Lower lobe of right lung (tissue), 2 donors: Measurements from ENCODE around the gene C17orf67. TPM values are rescaled to one million over a fixed set of nuclear protein-coding genes. Genes with fewer than 3 reads are reported as not detected.
A peak's percentile ranks its signal among the peaks of the same experiment; 100 is the strongest.

Experiments
- ATAC-seq, 2 donors: fragments of 200-7000 bp; cut with Tn5 transposase; one replicate each; pipeline ENCODE4 v1.9.1; 2020 to 2022; ENCODE audit warnings: mild to moderate bottlenecking in 2 of 2, moderate library complexity in 2 of 2
- DNase-seq: peaks from one replicate; pipeline ENCODE4 v3.0.0-alpha.2; 2020
- H3K27ac ChIP-seq: fragments of 200-600 bp; one replicate; pipeline ENCODE4 v1.8.0; 2022
- H3K27me3 ChIP-seq: fragments of 200-600 bp; one replicate; pipeline ENCODE4 v1.8.0; 2022; ENCODE audit warnings: low read depth
- H3K36me3 ChIP-seq: fragments of 200-600 bp; one replicate; pipeline ENCODE4 v1.8.0; 2022; ENCODE audit warnings: mild to moderate bottlenecking
- H3K4me1 ChIP-seq: fragments of 200-600 bp; one replicate; pipeline ENCODE4 v1.8.0; 2022
- H3K4me3 ChIP-seq: fragments of 200-600 bp; one replicate; pipeline ENCODE4 v1.8.0; 2022; ENCODE audit warnings: mild to moderate bottlenecking
- H3K9me3 ChIP-seq: fragments of 200-600 bp; one replicate; pipeline ENCODE4 v1.8.0; 2022
- intact Hi-C: fragments of 100-400 bp; cut with DNase I; formaldehyde crosslinking; loops from one replicate; pipeline ENCODE4 v1.11.0; 2022
- total RNA-seq: library from RNA; stranded (reverse); fragmentation: NEBNext Ultra II Directional; extraction: Animal tissue kit (Norgen Biotek cat#: 25700); gene quantifications from one replicate; pipeline ENCODE4 v1.2.1, GENCODE V29; 2021
- TF ChIP-seq, protein P1 (sequence below): fragments of 200-600 bp; IDR thresholded peaks from one replicate; pipeline ENCODE4 v1.8.0; 2022; ENCODE audit warnings: antibody characterized with exemption, mild to moderate bottlenecking
- donor health status: DM: no; HTN: yes; CAD: no; lungs with severe emphysema.

The C17orf67 gene
- total RNA-seq, 1 donor from 2014 or later = 3.6 TPM

DNA sequence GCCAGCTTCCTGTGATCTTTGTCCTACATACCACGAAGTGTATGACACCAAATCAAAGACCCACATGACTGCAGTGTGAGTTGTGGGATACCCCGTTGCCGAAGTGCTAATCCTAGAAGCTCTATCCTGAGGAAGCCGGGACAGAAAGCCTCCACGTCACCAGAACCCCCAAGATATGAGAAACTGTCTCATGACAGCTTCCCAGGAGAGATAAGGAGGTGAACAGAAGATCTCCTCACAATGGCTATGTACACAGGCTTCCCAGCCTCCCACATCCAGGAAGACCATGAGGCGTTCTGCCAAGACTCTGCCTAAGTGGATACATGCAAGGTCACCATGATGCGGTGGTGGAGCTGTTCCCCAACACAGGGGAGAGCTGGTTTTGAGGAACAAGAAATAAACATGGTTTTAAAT is 43.1 kb upstream of the C17orf67 start:
- Histone ChIP-seq H3K36me3 (no peaks in the 10 kb centered on the region), H3K4me1 (no peaks in the 10 kb centered on the region), H3K27ac (no peak overlapping the region), H3K4me3 (no peak overlapping the region), H3K9me3 (no peaks in the 10 kb centered on the region), H3K27me3 (no peaks in the 10 kb centered on the region)
- TF ChIP-seq, protein P1, sequence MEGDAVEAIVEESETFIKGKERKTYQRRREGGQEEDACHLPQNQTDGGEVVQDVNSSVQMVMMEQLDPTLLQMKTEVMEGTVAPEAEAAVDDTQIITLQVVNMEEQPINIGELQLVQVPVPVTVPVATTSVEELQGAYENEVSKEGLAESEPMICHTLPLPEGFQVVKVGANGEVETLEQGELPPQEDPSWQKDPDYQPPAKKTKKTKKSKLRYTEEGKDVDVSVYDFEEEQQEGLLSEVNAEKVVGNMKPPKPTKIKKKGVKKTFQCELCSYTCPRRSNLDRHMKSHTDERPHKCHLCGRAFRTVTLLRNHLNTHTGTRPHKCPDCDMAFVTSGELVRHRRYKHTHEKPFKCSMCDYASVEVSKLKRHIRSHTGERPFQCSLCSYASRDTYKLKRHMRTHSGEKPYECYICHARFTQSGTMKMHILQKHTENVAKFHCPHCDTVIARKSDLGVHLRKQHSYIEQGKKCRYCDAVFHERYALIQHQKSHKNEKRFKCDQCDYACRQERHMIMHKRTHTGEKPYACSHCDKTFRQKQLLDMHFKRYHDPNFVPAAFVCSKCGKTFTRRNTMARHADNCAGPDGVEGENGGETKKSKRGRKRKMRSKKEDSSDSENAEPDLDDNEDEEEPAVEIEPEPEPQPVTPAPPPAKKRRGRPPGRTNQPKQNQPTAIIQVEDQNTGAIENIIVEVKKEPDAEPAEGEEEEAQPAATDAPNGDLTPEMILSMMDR = no peak
- DNase-seq = no peak
- ATAC-seq = peak in 1 of 2 donors; percentile 30
- intact Hi-C loops = no loop called here

DNA sequence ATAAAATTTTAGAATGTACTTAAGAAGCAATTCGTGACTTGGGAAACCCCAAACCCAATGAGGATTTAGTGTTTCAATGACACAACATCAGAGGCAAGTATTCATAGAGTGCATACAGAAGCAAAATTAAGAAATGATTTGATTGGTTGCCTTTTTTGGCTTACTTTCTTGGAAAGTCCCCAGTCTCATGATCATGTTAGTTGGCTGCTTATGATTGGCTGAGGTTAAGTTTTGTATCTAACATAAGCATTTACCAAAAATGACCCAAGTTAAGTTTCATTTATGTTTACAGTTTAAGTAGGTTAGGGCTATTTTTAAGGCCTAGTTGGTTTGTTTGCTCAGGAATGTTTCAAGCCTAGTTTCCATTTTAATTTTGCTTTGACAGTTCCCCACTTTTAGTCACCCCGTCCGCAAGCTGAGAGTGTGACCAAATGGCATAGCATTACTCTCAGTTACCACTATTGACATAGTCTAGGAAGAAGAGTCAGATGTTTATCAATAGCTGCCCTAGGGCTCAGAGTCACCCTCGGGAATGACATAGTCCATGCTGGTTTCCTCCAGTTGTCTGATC is 36.4 kb upstream of the C17orf67 start:
- Histone ChIP-seq H3K27ac (no peak overlapping the region), H3K27me3 (no peaks in the 10 kb centered on the region), H3K36me3 (no peaks in the 10 kb centered on the region), H3K9me3 (no peaks in the 10 kb centered on the region), H3K4me3 (no peak overlapping the region), H3K4me1 (peaks cover 7% of the 10 kb centered on the region)
- intact Hi-C loops = no loop called here
- ATAC-seq (no peak), DNase-seq (no peak)
- TF ChIP-seq, protein P1 = no peak

DNA sequence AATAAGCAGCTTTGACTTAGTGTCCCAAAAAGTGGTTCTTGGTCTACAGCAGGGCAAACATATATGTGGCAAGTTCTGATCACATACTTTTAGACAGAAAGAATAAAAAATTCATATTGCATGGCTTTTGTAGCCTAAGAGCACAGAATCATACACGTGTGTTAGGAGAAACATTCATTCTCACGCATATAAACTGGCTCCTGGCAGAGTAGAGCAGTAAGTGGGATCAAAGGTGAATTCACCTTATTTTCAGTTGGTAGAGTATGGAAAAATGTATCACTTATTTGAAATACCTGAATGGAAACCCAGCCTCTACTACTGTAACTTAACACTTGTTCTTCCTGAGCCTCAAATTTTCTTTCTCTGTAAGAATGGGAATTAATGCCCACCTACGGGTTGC is 35.0 kb upstream of the C17orf67 start:
- TF ChIP-seq, protein P1 = no peak
- H3K27ac ChIP-seq = no peak overlapping the region
- peaks cover 7% of the 10 kb centered on the region for H3K4me1 ChIP-seq
- ATAC-seq = no peak
- DNase-seq = no peak
- H3K4me3 ChIP-seq = no peak overlapping the region
- H3K36me3 ChIP-seq = peaks cover under 1% of the 10 kb centered on the region
- H3K9me3 ChIP-seq = no peaks in the 10 kb centered on the region
- H3K27me3 ChIP-seq = no peaks in the 10 kb centered on the region
- intact Hi-C loops = no loop called here

DNA sequence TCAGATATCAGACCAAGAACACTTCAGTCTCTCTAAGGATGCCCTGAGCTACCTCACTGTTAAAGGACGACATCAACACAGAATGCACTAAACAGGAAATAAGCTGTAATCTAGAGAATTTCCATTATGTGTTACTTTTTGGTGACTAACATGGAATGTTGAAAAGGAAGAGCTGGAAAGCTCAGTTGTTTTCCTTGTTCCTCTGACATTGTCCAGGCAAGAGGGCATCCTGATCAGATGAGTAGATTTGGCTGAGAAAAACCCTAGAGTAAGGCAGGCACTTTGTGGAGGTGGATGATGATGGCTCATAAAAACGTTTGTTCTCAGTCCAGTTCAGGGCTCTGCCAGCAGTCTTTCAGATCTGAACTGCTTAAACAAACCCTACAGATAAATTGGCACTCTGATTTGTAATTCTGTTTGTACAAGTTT is 34.2 kb upstream of the C17orf67 start:
- intact Hi-C loops = no loop called here
- Histone ChIP-seq H3K4me1 (peaks cover 7% of the 10 kb centered on the region), H3K36me3 (peaks cover 8% of the 10 kb centered on the region), H3K9me3 (no peaks in the 10 kb centered on the region), H3K27me3 (no peaks in the 10 kb centered on the region), H3K4me3 (no peak overlapping the region), H3K27ac (no peak overlapping the region)
- DNase-seq (no peak), ATAC-seq (no peak)
- TF ChIP-seq, protein P1 = no peak

DNA sequence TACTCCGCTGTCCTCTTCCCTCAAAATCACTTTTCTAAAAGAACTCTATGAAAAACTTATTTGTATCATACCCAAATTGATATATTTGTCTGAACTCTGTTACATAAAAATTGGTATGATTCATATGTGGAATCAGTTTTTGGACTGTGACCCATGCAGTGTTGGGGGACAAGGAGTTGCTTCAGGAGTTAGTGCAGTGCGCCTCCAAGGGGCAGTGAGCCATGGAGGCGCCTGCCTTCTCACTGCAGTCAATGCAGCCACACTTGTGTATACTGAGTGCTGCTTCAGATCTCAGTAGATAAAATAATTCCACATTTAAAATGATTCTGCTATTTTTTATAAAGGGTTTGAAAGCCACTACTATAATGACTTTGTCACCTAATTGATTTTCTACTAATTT is 32.8 kb upstream of the C17orf67 start:
- Histone ChIP-seq H3K9me3 (no peaks in the 10 kb centered on the region), H3K4me1 (peaks cover 7% of the 10 kb centered on the region), H3K4me3 (no peak overlapping the region), H3K27ac (no peak overlapping the region), H3K27me3 (no peaks in the 10 kb centered on the region), H3K36me3 (peaks cover 23% of the 10 kb centered on the region)
- TF ChIP-seq, protein P1 = peak; percentile 26
- intact Hi-C loops = no loop called here
- ATAC-seq = no peak
- no peak for DNase-seq
